CD14-positive monocyte (primary cell): ENCODE results near the gene PTGR3. TPM values are rescaled to one million over a fixed set of nuclear protein-coding genes. Genes with fewer than 3 reads are reported as not detected.

Experiments
- DNase-seq, 3 donors: peaks; one replicate each; pipeline ENCODE4 v3.0.0-alpha.2; 2011 to 2022
- H2AFZ ChIP-seq: 2 replicates; pipeline ENCODE4 v1.6.0; 2012; ENCODE audit warnings: mild to moderate bottlenecking, low read depth, low read length, inconsistent platforms; ENCODE audit not compliant: insufficient read depth, poor library complexity, severe bottlenecking
- H3K27ac ChIP-seq, 2 donors: 1 replicate in 1 of 2; 2 replicates in 1 of 2; pipeline ENCODE4 v1.5.1; 2012 to 2013; ENCODE audit warnings: low read length in 2 of 2, control low read depth in 1 of 2, inconsistent platforms in 1 of 2, low read depth in 1 of 2, mild to moderate bottlenecking in 1 of 2
- H3K27me3 ChIP-seq, 2 donors: one replicate each; pipeline versions ENCODE4 v1.6.0 to v1.6.1; 2011 to 2013; ENCODE audit warnings: low read length in 2 of 2; ENCODE audit not compliant: control insufficient read depth in 2 of 2, insufficient read depth in 2 of 2
- H3K36me3 ChIP-seq, 2 donors: replicated peaks in 1 of 2; 1 replicate in 1 of 2; 2 replicates in 1 of 2; pipeline versions ENCODE4 v1.5.1 to v1.6.1; 2012 to 2013; ENCODE audit warnings: low read length in 2 of 2, control low read depth in 1 of 2, inconsistent platforms in 1 of 2, mild to moderate bottlenecking in 1 of 2; ENCODE audit not compliant: insufficient read depth in 2 of 2, control insufficient read depth in 1 of 2
- H3K4me1 ChIP-seq, 2 donors: 1 replicate in 1 of 2; 2 replicates in 1 of 2; pipeline versions ENCODE4 v1.5.1 to v1.6.1; 2012 to 2013; ENCODE audit warnings: low read length in 2 of 2, control low read depth in 1 of 2, inconsistent platforms in 1 of 2, mild to moderate bottlenecking in 1 of 2, moderate library complexity in 1 of 2; ENCODE audit not compliant: insufficient read depth in 2 of 2, control insufficient read depth in 1 of 2
- H3K4me2 ChIP-seq: replicated peaks from 2 replicates; pipeline ENCODE3; 2012; ENCODE audit warnings: low read length, moderate library complexity, mild to moderate bottlenecking; ENCODE audit not compliant: poor library complexity, severe bottlenecking; ENCODE audit errors: extremely low read depth
- H3K4me3 ChIP-seq, 3 experiments: fragments of 200-600 bp in 1 of 3; sonication (generic) in 1 of 3; replicated peaks in 1 of 3; 1 replicate in 2 of 3; 2 replicates in 1 of 3; pipeline ENCODE4 v1.5.1; 2011 to 2013; ENCODE audit warnings: low read length in 3 of 3, mild to moderate bottlenecking in 3 of 3, control low read depth in 2 of 3, low read depth in 2 of 3, inconsistent platforms in 1 of 3, moderate library complexity in 1 of 3
- H3K79me2 ChIP-seq: 2 replicates; pipeline ENCODE4 v1.6.0; 2012; ENCODE audit warnings: mild to moderate bottlenecking, control low read depth, inconsistent platforms, low read length, moderate library complexity; ENCODE audit not compliant: insufficient read depth
- H3K9ac ChIP-seq: 2 replicates; pipeline ENCODE4 v1.6.0; 2017; ENCODE audit warnings: low read length, mild to moderate bottlenecking; ENCODE audit not compliant: insufficient read depth, poor library complexity, severe bottlenecking
- H3K9me3 ChIP-seq, 2 donors: replicated peaks in 1 of 2; 1 replicate in 1 of 2; 2 replicates in 1 of 2; pipeline versions ENCODE4 v1.5.1 to v1.6.1; 2012 to 2013; ENCODE audit warnings: low read length in 2 of 2, control low read depth in 1 of 2; ENCODE audit not compliant: control insufficient read depth in 1 of 2, insufficient read depth in 1 of 2
- H4K20me1 ChIP-seq: 2 replicates; pipeline ENCODE4 v1.6.0; 2012; ENCODE audit warnings: mild to moderate bottlenecking, low read length, control low read depth, moderate library complexity; ENCODE audit not compliant: insufficient read depth
- H3K27ac Mint-ChIP-seq, 7 donors: one replicate each; pipeline ENCODE4 v1.8.0; 2020; ENCODE audit warnings: mild to moderate bottlenecking in 7 of 7, mixed read lengths in 7 of 7, moderate library complexity in 6 of 7, inconsistent platforms in 2 of 7
- H3K27me3 Mint-ChIP-seq, 3 donors: one replicate each; pipeline ENCODE4 v1.8.0; 2021 to 2022; ENCODE audit warnings: low read depth in 3 of 3, mild to moderate bottlenecking in 3 of 3, mixed read lengths in 3 of 3, moderate library complexity in 3 of 3, inconsistent platforms in 1 of 3
- H3K36me3 Mint-ChIP-seq, 2 donors: one replicate each; pipeline ENCODE4 v1.8.0; 2020; ENCODE audit warnings: mixed read lengths in 2 of 2, inconsistent platforms in 1 of 2, mild to moderate bottlenecking in 1 of 2
- H3K4me1 Mint-ChIP-seq: one replicate; pipeline ENCODE4 v1.8.0; 2020; ENCODE audit warnings: mild to moderate bottlenecking, mixed read lengths
- H3K4me3 Mint-ChIP-seq, 2 donors: one replicate each; pipeline ENCODE4 v1.8.0; 2020; ENCODE audit warnings: mild to moderate bottlenecking in 2 of 2, mixed read lengths in 2 of 2, moderate library complexity in 1 of 2
- H3K9me3 Mint-ChIP-seq, 7 donors: one replicate each; pipeline ENCODE4 v1.8.0; 2020 to 2022; ENCODE audit warnings: mixed read lengths in 7 of 7, mild to moderate bottlenecking in 6 of 7, moderate library complexity in 6 of 7, inconsistent platforms in 2 of 7
- CTCF ChIP-seq: fragments of 200-600 bp; IDR thresholded peaks from one replicate; pipeline ENCODE4 v1.8.0; 2022; ENCODE audit warnings: antibody characterized with exemption, mild to moderate bottlenecking
- WGBS: methylation state at CpG from one replicate; pipeline ENCODE4 v1.1.5; 2013; ENCODE audit warnings: missing lambda C conversion rate; ENCODE audit not compliant: insufficient coverage; 5-methylcytosine and 5-hydroxymethylcytosine counted together
- intact Hi-C, 2 donors: fragments of 100-400 bp; cut with micrococcal nuclease; formaldehyde crosslinking; loops; one replicate each; pipeline versions ENCODE4 v1.15.0 to v1.15.1; 2023
- polyA plus RNA-seq, 3 donors: library from polyadenylated mRNA; depleted of rRNA in 1 of 3; unstranded in 2 of 3; stranded (reverse) in 1 of 3; fragments of 300-500 nt in 2 of 3; fragments of >200 nt in 1 of 3; fragmentation: Illumina TruSeq in 2 of 3; gene quantifications; 1 replicate in 2 of 3; 2 replicates in 1 of 3; pipeline ENCODE4 v1.2.3, GENCODE V29; 2012 to 2021

PTGR3 gene
- polyA plus RNA-seq, 3 donors, result 15.5 to 27.5 (median 23.6) TPM

GRCh38 chr18:75200071-75200470 lies 8.9 kb downstream of the PTGR3 start:
- H3K9me3 ChIP-seq, result no peaks in the 10 kb centered on the region
- Mint-ChIP-seq H3K9me3 (peaks cover 0 to 3% (median 0%) of the 10 kb centered on the region in 7 donors), H3K27me3 (peaks cover 0 to 15% (median 10%) of the 10 kb centered on the region in 3 donors), H3K4me3 (no peak overlapping the region), H3K36me3 (peaks cover 42 to 45% of the 10 kb centered on the region in 2 donors), H3K4me1 (peaks cover 6% of the 10 kb centered on the region), H3K27ac (peak overlapping the region in 1 of 7 donors; percentile 3)
- H4K20me1 ChIP-seq, result peaks cover 84% of the 10 kb centered on the region
- intact Hi-C loops, result loop anchor here (10.0 kb wide), 2 partner anchors 125 to 135 kb away; no protein-coding TSS in a partner anchor
- H3K4me2 ChIP-seq, result no peak overlapping the region
- DNase-seq, result no peak
- H3K36me3 ChIP-seq, result peaks cover 22 to 31% of the 10 kb centered on the region in 2 donors
- no peak for TF ChIP-seq CTCF
- H3K4me3 ChIP-seq, result no peak overlapping the region
- no peak overlapping the region for H3K9ac ChIP-seq
- H3K27ac ChIP-seq, result no peak overlapping the region
- peaks cover 2 to 14% of the 10 kb centered on the region in 2 donors for H3K27me3 ChIP-seq
- peaks cover 10 to 13% of the 10 kb centered on the region in 2 donors for H3K4me1 ChIP-seq
- H2AFZ ChIP-seq, result no peak overlapping the region
- H3K79me2 ChIP-seq, result peaks cover 29% of the 10 kb centered on the region
- WGBS, result 96% methylated on average over 11 of the region's 13 CpGs

GRCh38 chr18:75199327-75199726 lies 9.6 kb downstream of the PTGR3 start:
- intact Hi-C loops, result no loop called here
- H3K27ac ChIP-seq, result no peak overlapping the region

More at GRCh38 chr18:75199327-75199726, 9.6 kb downstream of the PTGR3 start:
- Histone ChIP-seq H3K36me3 (peaks cover 22 to 31% of the 10 kb centered on the region in 2 donors), H3K9me3 (no peaks in the 10 kb centered on the region), H2AFZ (no peak overlapping the region), H3K79me2 (peaks cover 22% of the 10 kb centered on the region), H3K27me3 (peaks cover 0 to 8% of the 10 kb centered on the region in 2 donors), H3K4me1 (peaks cover 4 to 6% of the 10 kb centered on the region in 2 donors), H4K20me1 (peaks cover 78% of the 10 kb centered on the region), H3K4me3 (no peak overlapping the region), H3K9ac (no peak overlapping the region), H3K4me2 (no peak overlapping the region)
- peaks cover 0 to 8% (median 5%) of the 10 kb centered on the region in 3 donors for H3K27me3 Mint-ChIP-seq
- peaks cover 1% of the 10 kb centered on the region for H3K4me1 Mint-ChIP-seq
- DNase-seq, result no peak
- no peak overlapping the region for H3K4me3 Mint-ChIP-seq
- WGBS, result 87% methylated on average over 3 of the region's 4 CpGs
- TF ChIP-seq CTCF, result no peak
- H3K36me3 Mint-ChIP-seq, result peaks cover 42 to 44% of the 10 kb centered on the region in 2 donors
- peak overlapping the region in 1 of 7 donors; percentile 34 for H3K27ac Mint-ChIP-seq
- peaks cover 0 to 3% (median 0%) of the 10 kb centered on the region in 7 donors for H3K9me3 Mint-ChIP-seq
